Stimulated activated naive CD8-positive, alpha-beta T cell treated with anti-CD3 and anti-CD28 coated beads, Interleukin-15, Interleukin-2, amounts not matched to agents 100 ng/mL and 50 ng/mL, for 24 hours (primary cell): ENCODE results near the gene APBB2.

Source experiments
- H3K27ac Mint-ChIP-seq: one replicate; pipeline ENCODE4 v1.8.0; 2021; ENCODE audit warnings: mild to moderate bottlenecking, mixed read lengths
- H3K27me3 Mint-ChIP-seq: one replicate; pipeline ENCODE4 v1.8.0; 2021; ENCODE audit warnings: mixed read lengths
- H3K36me3 Mint-ChIP-seq: one replicate; pipeline ENCODE4 v1.8.0; 2021; ENCODE audit warnings: low read depth, mixed read lengths
- H3K4me1 Mint-ChIP-seq: one replicate; pipeline ENCODE4 v1.8.0; 2021; ENCODE audit warnings: low read depth, mixed read lengths
- H3K4me3 Mint-ChIP-seq: one replicate; pipeline ENCODE4 v1.8.0; 2021; ENCODE audit warnings: mild to moderate bottlenecking, mixed read lengths
- H3K9me3 Mint-ChIP-seq: one replicate; pipeline ENCODE4 v1.8.0; 2021; ENCODE audit warnings: mixed read lengths

Gene APBB2

GRCh38 chr4:41221850-41222645, 7.7 kb upstream of the APBB2 start:
- peaks cover under 1% of the 10 kb centered on the region for H3K4me1 Mint-ChIP-seq
- H3K27ac Mint-ChIP-seq, result no peak overlapping the region
- peaks cover 42% of the 10 kb centered on the region for H3K27me3 Mint-ChIP-seq
- H3K4me3 Mint-ChIP-seq, result no peak overlapping the region
- H3K36me3 Mint-ChIP-seq, result no peaks in the 10 kb centered on the region
- no peaks in the 10 kb centered on the region for H3K9me3 Mint-ChIP-seq

GRCh38 chr4:41219421-41219950, 5.1 kb upstream of the APBB2 start:
- H3K27ac Mint-ChIP-seq, result no peak overlapping the region
- H3K27me3 Mint-ChIP-seq, result peaks cover 63% of the 10 kb centered on the region

GRCh38 chr4:41218703-41219102, 4.4 kb upstream of the APBB2 start:
- Mint-ChIP-seq H3K27ac (no peak overlapping the region), H3K36me3 (no peaks in the 10 kb centered on the region), H3K27me3 (peaks cover 58% of the 10 kb centered on the region), H3K9me3 (no peaks in the 10 kb centered on the region), H3K4me1 (peaks cover 17% of the 10 kb centered on the region), H3K4me3 (no peak overlapping the region)

More at GRCh38 chr4:41219421-41219950, 5.1 kb upstream of the APBB2 start:
- H3K4me1 Mint-ChIP-seq, result peaks cover 17% of the 10 kb centered on the region
- no peaks in the 10 kb centered on the region for H3K36me3 Mint-ChIP-seq
- H3K9me3 Mint-ChIP-seq, result no peaks in the 10 kb centered on the region
- H3K4me3 Mint-ChIP-seq, result no peak overlapping the region

- no peaks in the 10 kb centered on the region for H3K36me3 Mint-ChIP-seq
Observed at GRCh38 chr4:41217374-41217773, 3.0 kb upstream of the APBB2 start.

GRCh38 chr4:41217020-41217333, 2.6 kb upstream of the APBB2 start:
- Mint-ChIP-seq H3K27me3 (peaks cover 67% of the 10 kb centered on the region), H3K36me3 (no peaks in the 10 kb centered on the region), H3K27ac (no peak overlapping the region)

More at GRCh38 chr4:41217374-41217773, 3.0 kb upstream of the APBB2 start:
- Mint-ChIP-seq H3K27me3 (peaks cover 66% of the 10 kb centered on the region), H3K4me1 (peaks cover 27% of the 10 kb centered on the region), H3K9me3 (no peaks in the 10 kb centered on the region), H3K27ac (no peak overlapping the region), H3K4me3 (no peak overlapping the region)

GRCh38 chr4:41216294-41217019, 2.1 kb upstream of the APBB2 start:
- Mint-ChIP-seq H3K9me3 (no peaks in the 10 kb centered on the region), H3K4me1 (peaks cover 27% of the 10 kb centered on the region), H3K27ac (peak overlapping the region; percentile 70), H3K27me3 (peaks cover 72% of the 10 kb centered on the region), H3K36me3 (no peaks in the 10 kb centered on the region), H3K4me3 (peak overlapping the region; percentile 78)

More at GRCh38 chr4:41217020-41217333, 2.6 kb upstream of the APBB2 start:
- H3K4me3 Mint-ChIP-seq, result peak overlapping the region; percentile 78
- peaks cover 27% of the 10 kb centered on the region for H3K4me1 Mint-ChIP-seq
- no peaks in the 10 kb centered on the region for H3K9me3 Mint-ChIP-seq

- H3K36me3 Mint-ChIP-seq, result no peaks in the 10 kb centered on the region
- H3K27me3 Mint-ChIP-seq, result peaks cover 68% of the 10 kb centered on the region
- H3K9me3 Mint-ChIP-seq, result no peaks in the 10 kb centered on the region
- peaks cover 27% of the 10 kb centered on the region for H3K4me1 Mint-ChIP-seq
- peak overlapping the region; percentile 75 for H3K4me3 Mint-ChIP-seq
- peak overlapping the region; percentile 70 for H3K27ac Mint-ChIP-seq
Observed at GRCh38 chr4:41215969-41216293, 1.6 kb upstream of the APBB2 start.

- Mint-ChIP-seq H3K4me1 (peaks cover 27% of the 10 kb centered on the region), H3K27me3 (peaks cover 65% of the 10 kb centered on the region), H3K9me3 (no peaks in the 10 kb centered on the region), H3K36me3 (no peaks in the 10 kb centered on the region), H3K27ac (no peak overlapping the region), H3K4me3 (peak overlapping the region; percentile 2)
Observed at GRCh38 chr4:41215155-41215554, 813 bp upstream of the APBB2 start.

GRCh38 chr4:41214825-41215146, 444 bp upstream of the APBB2 start:
- Mint-ChIP-seq H3K27me3 (peaks cover 69% of the 10 kb centered on the region), H3K27ac (no peak overlapping the region), H3K4me1 (peaks cover 27% of the 10 kb centered on the region), H3K4me3 (peak overlapping the region; percentile 2), H3K9me3 (no peaks in the 10 kb centered on the region), H3K36me3 (no peaks in the 10 kb centered on the region)

- no peaks in the 10 kb centered on the region for H3K36me3 Mint-ChIP-seq
- no peaks in the 10 kb centered on the region for H3K9me3 Mint-ChIP-seq
- H3K4me3 Mint-ChIP-seq, result peak overlapping the region; percentile 74
- H3K27me3 Mint-ChIP-seq, result peaks cover 72% of the 10 kb centered on the region
- peaks cover 27% of the 10 kb centered on the region for H3K4me1 Mint-ChIP-seq
- H3K27ac Mint-ChIP-seq, result no peak overlapping the region
Observed at GRCh38 chr4:41213625-41214135, 662 bp downstream of the APBB2 start.

- no peak overlapping the region for H3K27ac Mint-ChIP-seq
- H3K4me1 Mint-ChIP-seq, result peaks cover 27% of the 10 kb centered on the region
- H3K4me3 Mint-ChIP-seq, result peak overlapping the region; percentile 74
- H3K9me3 Mint-ChIP-seq, result no peaks in the 10 kb centered on the region
- peaks cover 69% of the 10 kb centered on the region for H3K27me3 Mint-ChIP-seq
- H3K36me3 Mint-ChIP-seq, result no peaks in the 10 kb centered on the region
Observed at GRCh38 chr4:41212616-41213203, 1.6 kb downstream of the APBB2 start.

GRCh38 chr4:41211951-41212615, 2.3 kb downstream of the APBB2 start:
- Mint-ChIP-seq H3K27me3 (peaks cover 68% of the 10 kb centered on the region), H3K4me1 (peaks cover 33% of the 10 kb centered on the region), H3K4me3 (no peak overlapping the region), H3K9me3 (no peaks in the 10 kb centered on the region), H3K36me3 (no peaks in the 10 kb centered on the region), H3K27ac (no peak overlapping the region)

GRCh38 chr4:41209901-41210300, 4.4 kb downstream of the APBB2 start:
- Mint-ChIP-seq H3K27me3 (peaks cover 57% of the 10 kb centered on the region), H3K4me3 (no peak overlapping the region), H3K9me3 (no peaks in the 10 kb centered on the region), H3K27ac (no peak overlapping the region), H3K36me3 (no peaks in the 10 kb centered on the region), H3K4me1 (peaks cover 20% of the 10 kb centered on the region)

GRCh38 chr4:41209187-41209586, 5.2 kb downstream of the APBB2 start:
- no peak overlapping the region for H3K4me3 Mint-ChIP-seq
- peaks cover 18% of the 10 kb centered on the region for H3K4me1 Mint-ChIP-seq
- H3K9me3 Mint-ChIP-seq, result no peaks in the 10 kb centered on the region
- no peak overlapping the region for H3K27ac Mint-ChIP-seq
- H3K27me3 Mint-ChIP-seq, result peaks cover 55% of the 10 kb centered on the region
- H3K36me3 Mint-ChIP-seq, result no peaks in the 10 kb centered on the region
